HepG2 (cell line): ENCODE measurements around the gene DPM1. TPM values are rescaled to one million over a fixed set of nuclear protein-coding genes. Genes with fewer than 3 reads are reported as not detected.

Experiments
- GABPB1 ChIP-seq: IDR thresholded peaks from 2 replicates; pipeline ENCODE4 v1.6.1; 2016; ENCODE audit warnings: mild to moderate bottlenecking, missing genetic modification reagents, moderate library complexity, missing compliant biosample characterization
- GZF1 ChIP-seq: sonication (generic); formaldehyde crosslinking; IDR thresholded peaks from 2 replicates; pipeline ENCODE4 v1.5.1; 2020; ENCODE audit warnings: mild to moderate bottlenecking, missing genetic modification reagents
- HOXA3 ChIP-seq: sonication (generic); formaldehyde crosslinking; IDR thresholded peaks from 2 replicates; pipeline ENCODE4 v1.5.0; 2020; ENCODE audit warnings: missing genetic modification reagents
- KDM5A ChIP-seq: fragments of 200-600 bp; sonication (generic); IDR thresholded peaks from 2 replicates; pipeline ENCODE4 v1.7.0; 2018; ENCODE audit warnings: antibody characterized with exemption, mild to moderate bottlenecking, low read length, borderline replicate concordance
- SALL1 ChIP-seq: sonication (generic); formaldehyde crosslinking; IDR thresholded peaks from 2 replicates; pipeline ENCODE4 v1.8.0; 2022; ENCODE audit warnings: mild to moderate bottlenecking, missing genetic modification reagents
- SRSF9 ChIP-seq: fragments of 200-400 bp; formaldehyde crosslinking; IDR thresholded peaks from 2 replicates; pipeline ENCODE4 v1.6.1; 2018; ENCODE audit warnings: borderline replicate concordance, mild to moderate bottlenecking, low read depth, low read length; ENCODE audit not compliant: insufficient read depth, poor library complexity, severe bottlenecking
- STAG1 ChIP-seq: sonication (generic); formaldehyde crosslinking; IDR thresholded peaks from 2 replicates; pipeline ENCODE4 v1.4.0; 2020; ENCODE audit warnings: missing genetic modification reagents
- TEAD3 ChIP-seq: optimal IDR thresholded peaks from 2 replicates; pipeline ENCODE3; 2016; ENCODE audit warnings: borderline replicate concordance
- THAP11 ChIP-seq: IDR thresholded peaks from 2 replicates; pipeline ENCODE4 v1.6.1; 2016; ENCODE audit warnings: missing biosample characterization, missing genetic modification reagents
- ZNF781 ChIP-seq: sonication (generic); formaldehyde crosslinking; IDR thresholded peaks from 2 replicates; pipeline ENCODE4 v1.5.1; 2020; ENCODE audit warnings: borderline replicate concordance, mild to moderate bottlenecking, missing genetic modification reagents; ENCODE audit errors: not compliant biosample characterization
- polyA plus RNA-seq, 8 experiments: library from polyadenylated mRNA; depleted of rRNA in 3 of 8; stranded (reverse) in 7 of 8; unstranded in 1 of 8; fragments of >200 nt; fragmentation: Illumina TruSeq in 4 of 8; extraction: Trizol in 4 of 8; gene quantifications; 2 replicates each; pipeline versions ENCODE4 v1.2.1 to v1.2.3, GENCODE V29; 2011 to 2016; ENCODE audit warnings: low read depth in 4 of 8, missing spikeins in 1 of 8, mixed read lengths in 1 of 8; ENCODE audit not compliant: insufficient read depth in 1 of 8
- total RNA-seq, 5 experiments: library from RNA; depleted of rRNA; stranded (reverse); fragments of >200 nt; fragmentation: Illumina TruSeq; extraction: Trizol; gene quantifications; 2 replicates each; pipeline ENCODE4 v1.2.3, GENCODE V29; 2016; ENCODE audit warnings: low read depth in 1 of 5
- TF ChIP-seq, protein P1 (sequence below): sonication (generic); formaldehyde crosslinking; IDR thresholded peaks from 2 replicates; pipeline ENCODE4 v1.5.0; 2020; ENCODE audit warnings: mild to moderate bottlenecking, missing genetic modification reagents, moderate library complexity
- TF ChIP-seq, protein P2 (sequence below): sonication (generic); formaldehyde crosslinking; IDR thresholded peaks from 2 replicates; pipeline ENCODE4 v1.5.1; 2020; ENCODE audit warnings: mild to moderate bottlenecking, missing genetic modification reagents, moderate library complexity
- TF ChIP-seq, protein P3 (sequence below): IDR thresholded peaks from 2 replicates; pipeline ENCODE4 v1.6.1; 2012; ENCODE audit warnings: low read length, improper control_type of control experiment
- TF ChIP-seq, protein P4 (sequence below): sonication (generic); formaldehyde crosslinking; IDR thresholded peaks from 2 replicates; pipeline ENCODE4 v1.4.0; 2020; ENCODE audit warnings: mild to moderate bottlenecking, missing genetic modification reagents
- TF ChIP-seq, protein P5 (sequence below): IDR thresholded peaks from 2 replicates; pipeline ENCODE4 v1.6.1; 2016; ENCODE audit warnings: mild to moderate bottlenecking, missing biosample characterization, missing genetic modification reagents

The DPM1 gene
- total and polyA plus RNA-seq, 2 of the 13 experiments (the other 11 are each of a cell fraction or from before 2014, with no cell fraction given): 83.2 to 161 TPM

DNA sequence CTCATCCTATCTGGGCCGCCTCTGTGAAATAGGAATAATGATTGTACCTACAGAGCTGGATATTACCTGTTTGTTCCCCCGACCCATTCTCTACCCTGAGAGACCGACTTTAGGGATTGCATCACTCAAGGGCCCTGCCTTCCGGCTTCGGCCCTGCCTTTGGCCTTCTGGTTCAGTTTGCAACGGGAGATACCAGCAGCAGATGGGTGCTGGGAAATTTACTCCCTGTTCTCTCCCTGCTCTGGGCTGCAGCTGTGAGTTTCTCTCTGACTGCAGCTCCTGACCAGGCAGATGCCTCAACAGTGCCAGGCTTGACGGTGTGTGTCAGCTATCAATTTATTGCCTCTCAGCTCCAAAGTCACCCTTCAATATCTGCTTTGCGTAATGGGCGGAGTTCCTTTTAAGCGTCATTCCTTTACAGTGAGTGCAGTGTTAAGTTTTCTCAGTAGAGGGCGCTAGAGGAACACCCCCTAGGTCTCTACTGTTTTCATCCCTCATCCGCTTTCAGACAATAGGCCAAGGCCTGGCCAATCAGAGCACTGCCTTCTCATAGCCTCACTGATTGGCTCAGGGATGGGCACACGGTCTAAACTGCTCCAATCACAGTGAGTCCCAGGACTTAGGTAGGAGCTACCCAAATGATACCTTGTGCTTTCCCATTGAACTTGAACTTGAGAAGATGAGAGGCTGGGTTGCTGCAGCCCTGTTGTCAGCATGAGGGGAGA is 34.6 kb upstream of the DPM1 start (continued):
- TF ChIP-seq ZNF781 (CRISPR knock-in tag) (peak; percentile 84), GZF1 (CRISPR knock-in tag) (no peak), GABPB1 (peak; percentile 55), SALL1 (CRISPR knock-in tag) (peak; percentile 23; the same call in 1 of the 2 replicates), SRSF9 (no peak), HOXA3 (CRISPR knock-in tag) (peak; percentile 56), STAG1 (CRISPR knock-in tag) (peak; percentile 79), THAP11 (CRISPR knock-in tag) (peak; percentile 45; the same call in 1 of the 2 replicates), KDM5A (no peak), TEAD3 (CRISPR knock-in tag) (peak; percentile 6)
- TF ChIP-seq, protein P1, sequence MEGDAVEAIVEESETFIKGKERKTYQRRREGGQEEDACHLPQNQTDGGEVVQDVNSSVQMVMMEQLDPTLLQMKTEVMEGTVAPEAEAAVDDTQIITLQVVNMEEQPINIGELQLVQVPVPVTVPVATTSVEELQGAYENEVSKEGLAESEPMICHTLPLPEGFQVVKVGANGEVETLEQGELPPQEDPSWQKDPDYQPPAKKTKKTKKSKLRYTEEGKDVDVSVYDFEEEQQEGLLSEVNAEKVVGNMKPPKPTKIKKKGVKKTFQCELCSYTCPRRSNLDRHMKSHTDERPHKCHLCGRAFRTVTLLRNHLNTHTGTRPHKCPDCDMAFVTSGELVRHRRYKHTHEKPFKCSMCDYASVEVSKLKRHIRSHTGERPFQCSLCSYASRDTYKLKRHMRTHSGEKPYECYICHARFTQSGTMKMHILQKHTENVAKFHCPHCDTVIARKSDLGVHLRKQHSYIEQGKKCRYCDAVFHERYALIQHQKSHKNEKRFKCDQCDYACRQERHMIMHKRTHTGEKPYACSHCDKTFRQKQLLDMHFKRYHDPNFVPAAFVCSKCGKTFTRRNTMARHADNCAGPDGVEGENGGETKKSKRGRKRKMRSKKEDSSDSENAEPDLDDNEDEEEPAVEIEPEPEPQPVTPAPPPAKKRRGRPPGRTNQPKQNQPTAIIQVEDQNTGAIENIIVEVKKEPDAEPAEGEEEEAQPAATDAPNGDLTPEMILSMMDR (CRISPR knock-in tag): peak; percentile 89
- TF ChIP-seq, protein P2, sequence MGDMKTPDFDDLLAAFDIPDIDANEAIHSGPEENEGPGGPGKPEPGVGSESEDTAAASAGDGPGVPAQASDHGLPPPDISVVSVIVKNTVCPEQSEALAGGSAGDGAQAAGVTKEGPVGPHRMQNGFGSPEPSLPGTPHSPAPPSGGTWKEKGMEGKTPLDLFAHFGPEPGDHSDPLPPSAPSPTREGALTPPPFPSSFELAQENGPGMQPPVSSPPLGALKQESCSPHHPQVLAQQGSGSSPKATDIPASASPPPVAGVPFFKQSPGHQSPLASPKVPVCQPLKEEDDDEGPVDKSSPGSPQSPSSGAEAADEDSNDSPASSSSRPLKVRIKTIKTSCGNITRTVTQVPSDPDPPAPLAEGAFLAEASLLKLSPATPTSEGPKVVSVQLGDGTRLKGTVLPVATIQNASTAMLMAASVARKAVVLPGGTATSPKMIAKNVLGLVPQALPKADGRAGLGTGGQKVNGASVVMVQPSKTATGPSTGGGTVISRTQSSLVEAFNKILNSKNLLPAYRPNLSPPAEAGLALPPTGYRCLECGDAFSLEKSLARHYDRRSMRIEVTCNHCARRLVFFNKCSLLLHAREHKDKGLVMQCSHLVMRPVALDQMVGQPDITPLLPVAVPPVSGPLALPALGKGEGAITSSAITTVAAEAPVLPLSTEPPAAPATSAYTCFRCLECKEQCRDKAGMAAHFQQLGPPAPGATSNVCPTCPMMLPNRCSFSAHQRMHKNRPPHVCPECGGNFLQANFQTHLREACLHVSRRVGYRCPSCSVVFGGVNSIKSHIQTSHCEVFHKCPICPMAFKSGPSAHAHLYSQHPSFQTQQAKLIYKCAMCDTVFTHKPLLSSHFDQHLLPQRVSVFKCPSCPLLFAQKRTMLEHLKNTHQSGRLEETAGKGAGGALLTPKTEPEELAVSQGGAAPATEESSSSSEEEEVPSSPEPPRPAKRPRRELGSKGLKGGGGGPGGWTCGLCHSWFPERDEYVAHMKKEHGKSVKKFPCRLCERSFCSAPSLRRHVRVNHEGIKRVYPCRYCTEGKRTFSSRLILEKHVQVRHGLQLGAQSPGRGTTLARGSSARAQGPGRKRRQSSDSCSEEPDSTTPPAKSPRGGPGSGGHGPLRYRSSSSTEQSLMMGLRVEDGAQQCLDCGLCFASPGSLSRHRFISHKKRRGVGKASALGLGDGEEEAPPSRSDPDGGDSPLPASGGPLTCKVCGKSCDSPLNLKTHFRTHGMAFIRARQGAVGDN: 0 out of 2 replicates have a peak, but pooled peaks have one; percentile 16
- TF ChIP-seq, protein P3, sequence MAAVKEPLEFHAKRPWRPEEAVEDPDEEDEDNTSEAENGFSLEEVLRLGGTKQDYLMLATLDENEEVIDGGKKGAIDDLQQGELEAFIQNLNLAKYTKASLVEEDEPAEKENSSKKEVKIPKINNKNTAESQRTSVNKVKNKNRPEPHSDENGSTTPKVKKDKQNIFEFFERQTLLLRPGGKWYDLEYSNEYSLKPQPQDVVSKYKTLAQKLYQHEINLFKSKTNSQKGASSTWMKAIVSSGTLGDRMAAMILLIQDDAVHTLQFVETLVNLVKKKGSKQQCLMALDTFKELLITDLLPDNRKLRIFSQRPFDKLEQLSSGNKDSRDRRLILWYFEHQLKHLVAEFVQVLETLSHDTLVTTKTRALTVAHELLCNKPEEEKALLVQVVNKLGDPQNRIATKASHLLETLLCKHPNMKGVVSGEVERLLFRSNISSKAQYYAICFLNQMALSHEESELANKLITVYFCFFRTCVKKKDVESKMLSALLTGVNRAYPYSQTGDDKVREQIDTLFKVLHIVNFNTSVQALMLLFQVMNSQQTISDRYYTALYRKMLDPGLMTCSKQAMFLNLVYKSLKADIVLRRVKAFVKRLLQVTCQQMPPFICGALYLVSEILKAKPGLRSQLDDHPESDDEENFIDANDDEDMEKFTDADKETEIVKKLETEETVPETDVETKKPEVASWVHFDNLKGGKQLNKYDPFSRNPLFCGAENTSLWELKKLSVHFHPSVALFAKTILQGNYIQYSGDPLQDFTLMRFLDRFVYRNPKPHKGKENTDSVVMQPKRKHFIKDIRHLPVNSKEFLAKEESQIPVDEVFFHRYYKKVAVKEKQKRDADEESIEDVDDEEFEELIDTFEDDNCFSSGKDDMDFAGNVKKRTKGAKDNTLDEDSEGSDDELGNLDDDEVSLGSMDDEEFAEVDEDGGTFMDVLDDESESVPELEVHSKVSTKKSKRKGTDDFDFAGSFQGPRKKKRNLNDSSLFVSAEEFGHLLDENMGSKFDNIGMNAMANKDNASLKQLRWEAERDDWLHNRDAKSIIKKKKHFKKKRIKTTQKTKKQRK: 0 out of 2 replicates have a peak, but pooled peaks have one; percentile 28
- TF ChIP-seq, protein P4, sequence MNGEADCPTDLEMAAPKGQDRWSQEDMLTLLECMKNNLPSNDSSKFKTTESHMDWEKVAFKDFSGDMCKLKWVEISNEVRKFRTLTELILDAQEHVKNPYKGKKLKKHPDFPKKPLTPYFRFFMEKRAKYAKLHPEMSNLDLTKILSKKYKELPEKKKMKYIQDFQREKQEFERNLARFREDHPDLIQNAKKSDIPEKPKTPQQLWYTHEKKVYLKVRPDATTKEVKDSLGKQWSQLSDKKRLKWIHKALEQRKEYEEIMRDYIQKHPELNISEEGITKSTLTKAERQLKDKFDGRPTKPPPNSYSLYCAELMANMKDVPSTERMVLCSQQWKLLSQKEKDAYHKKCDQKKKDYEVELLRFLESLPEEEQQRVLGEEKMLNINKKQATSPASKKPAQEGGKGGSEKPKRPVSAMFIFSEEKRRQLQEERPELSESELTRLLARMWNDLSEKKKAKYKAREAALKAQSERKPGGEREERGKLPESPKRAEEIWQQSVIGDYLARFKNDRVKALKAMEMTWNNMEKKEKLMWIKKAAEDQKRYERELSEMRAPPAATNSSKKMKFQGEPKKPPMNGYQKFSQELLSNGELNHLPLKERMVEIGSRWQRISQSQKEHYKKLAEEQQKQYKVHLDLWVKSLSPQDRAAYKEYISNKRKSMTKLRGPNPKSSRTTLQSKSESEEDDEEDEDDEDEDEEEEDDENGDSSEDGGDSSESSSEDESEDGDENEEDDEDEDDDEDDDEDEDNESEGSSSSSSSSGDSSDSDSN (CRISPR knock-in tag): 0 out of 2 replicates have a peak, but pooled peaks have one; percentile 25
- TF ChIP-seq, protein P5, sequence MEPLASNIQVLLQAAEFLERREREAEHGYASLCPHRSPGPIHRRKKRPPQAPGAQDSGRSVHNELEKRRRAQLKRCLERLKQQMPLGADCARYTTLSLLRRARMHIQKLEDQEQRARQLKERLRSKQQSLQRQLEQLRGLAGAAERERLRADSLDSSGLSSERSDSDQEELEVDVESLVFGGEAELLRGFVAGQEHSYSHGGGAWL (CRISPR knock-in tag): no peak
